IPS-15b (cell line): Measurements from ENCODE around the gene GNA15.
"Not testable (repeated sequence)": the region's sequence is repeated elsewhere in the genome, so short reads cannot be mapped to it uniquely, and the experiment has no call there.

Experiments
- H3K27me3 ChIP-seq: one replicate; pipeline ENCODE4 v1.6.1; 2013; ENCODE audit warnings: low read length; ENCODE audit not compliant: control insufficient read depth, insufficient read depth
- H3K36me3 ChIP-seq: one replicate; pipeline ENCODE4 v1.6.1; 2013; ENCODE audit warnings: low read length; ENCODE audit not compliant: control insufficient read depth, insufficient read depth
- H3K4me1 ChIP-seq: one replicate; pipeline ENCODE4 v1.6.1; 2013; ENCODE audit warnings: mild to moderate bottlenecking, low read length; ENCODE audit not compliant: control insufficient read depth, insufficient read depth
- H3K4me3 ChIP-seq: one replicate; pipeline ENCODE4 v1.5.1; 2013; ENCODE audit warnings: low read depth, low read length
- H3K9ac ChIP-seq: one replicate; pipeline ENCODE4 v1.6.1; 2013; ENCODE audit warnings: low read depth, mild to moderate bottlenecking, low read length
- H3K9me3 ChIP-seq: one replicate; pipeline ENCODE4 v1.6.1; 2013; ENCODE audit warnings: mild to moderate bottlenecking, low read length; ENCODE audit not compliant: control insufficient read depth, insufficient read depth

The GNA15 gene, protein sequence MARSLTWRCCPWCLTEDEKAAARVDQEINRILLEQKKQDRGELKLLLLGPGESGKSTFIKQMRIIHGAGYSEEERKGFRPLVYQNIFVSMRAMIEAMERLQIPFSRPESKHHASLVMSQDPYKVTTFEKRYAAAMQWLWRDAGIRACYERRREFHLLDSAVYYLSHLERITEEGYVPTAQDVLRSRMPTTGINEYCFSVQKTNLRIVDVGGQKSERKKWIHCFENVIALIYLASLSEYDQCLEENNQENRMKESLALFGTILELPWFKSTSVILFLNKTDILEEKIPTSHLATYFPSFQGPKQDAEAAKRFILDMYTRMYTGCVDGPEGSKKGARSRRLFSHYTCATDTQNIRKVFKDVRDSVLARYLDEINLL

DNA sequence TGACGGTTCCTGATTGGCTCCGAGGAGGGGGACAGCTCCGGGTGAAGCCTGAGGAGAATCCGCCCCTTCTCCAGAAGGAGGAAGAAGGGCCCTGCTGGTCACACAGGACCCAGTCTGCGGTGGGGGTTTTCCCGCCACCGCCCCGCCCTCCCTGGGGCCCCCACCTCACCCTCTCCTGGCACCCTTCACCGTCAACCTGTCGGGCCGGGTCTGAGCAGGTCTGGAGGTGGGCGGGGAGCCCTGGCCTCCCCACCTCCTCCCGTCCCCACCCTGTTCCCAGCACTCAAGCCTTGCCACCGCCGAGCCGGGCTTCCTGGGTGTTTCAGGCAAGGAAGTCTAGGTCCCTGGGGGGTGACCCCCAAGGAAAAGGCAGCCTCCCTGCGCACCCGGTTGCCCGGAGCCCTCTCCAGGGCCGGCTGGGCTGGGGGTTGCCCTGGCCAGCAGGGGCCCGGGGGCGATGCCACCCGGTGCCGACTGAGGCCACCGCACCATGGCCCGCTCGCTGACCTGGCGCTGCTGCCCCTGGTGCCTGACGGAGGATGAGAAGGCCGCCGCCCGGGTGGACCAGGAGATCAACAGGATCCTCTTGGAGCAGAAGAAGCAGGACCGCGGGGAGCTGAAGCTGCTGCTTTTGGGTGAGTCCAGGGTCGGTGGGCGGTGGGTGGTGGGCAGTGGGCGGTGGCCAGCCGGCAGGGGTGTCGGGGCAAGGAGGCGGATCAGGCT lies at the start of gene GNA15:
Gene GNA15 (plus strand): TSS at position 73 of the 723 bp plus-strand sequence. CDS start 418 bp downstream, at position 491.
- H3K9ac ChIP-seq = no peak within 1 kb of the TSS
- H3K9me3 ChIP-seq = no peaks in the 10 kb centered on the region
- no peak within 1 kb of the TSS for H3K4me3 ChIP-seq
- no peaks in the 10 kb centered on the region for H3K36me3 ChIP-seq
- H3K27me3 ChIP-seq = no peaks in the 10 kb centered on the region
- H3K4me1 ChIP-seq = no peaks in the 10 kb centered on the region

DNA sequence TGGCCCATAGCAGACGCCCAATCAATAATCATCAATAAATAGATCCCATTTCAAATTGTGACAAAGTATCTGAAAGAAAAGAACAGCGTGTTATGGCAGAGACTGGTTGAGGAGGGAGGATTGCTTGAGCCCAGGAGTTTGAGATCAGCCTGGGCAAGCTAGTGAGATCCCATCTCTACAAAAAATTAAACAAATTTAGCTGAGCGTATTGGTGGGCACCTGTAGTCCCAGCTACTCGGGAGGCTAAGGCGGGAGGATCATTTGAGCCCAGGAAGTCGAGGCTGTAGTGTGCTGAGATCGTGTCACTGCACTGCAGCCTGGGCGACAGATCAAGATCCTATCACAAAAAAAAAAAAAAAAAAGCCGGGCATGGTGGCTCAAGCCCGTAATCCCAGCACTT lies 48.1 kb upstream of the GNA15 start:
- no peak overlapping the region for H3K4me3 ChIP-seq
- no peaks in the 10 kb centered on the region for H3K27me3 ChIP-seq
- no peak overlapping the region for H3K9ac ChIP-seq
- no peaks in the 10 kb centered on the region for H3K36me3 ChIP-seq
- H3K9me3 ChIP-seq = no peaks in the 10 kb centered on the region
- H3K4me1 ChIP-seq = no peaks in the 10 kb centered on the region

DNA sequence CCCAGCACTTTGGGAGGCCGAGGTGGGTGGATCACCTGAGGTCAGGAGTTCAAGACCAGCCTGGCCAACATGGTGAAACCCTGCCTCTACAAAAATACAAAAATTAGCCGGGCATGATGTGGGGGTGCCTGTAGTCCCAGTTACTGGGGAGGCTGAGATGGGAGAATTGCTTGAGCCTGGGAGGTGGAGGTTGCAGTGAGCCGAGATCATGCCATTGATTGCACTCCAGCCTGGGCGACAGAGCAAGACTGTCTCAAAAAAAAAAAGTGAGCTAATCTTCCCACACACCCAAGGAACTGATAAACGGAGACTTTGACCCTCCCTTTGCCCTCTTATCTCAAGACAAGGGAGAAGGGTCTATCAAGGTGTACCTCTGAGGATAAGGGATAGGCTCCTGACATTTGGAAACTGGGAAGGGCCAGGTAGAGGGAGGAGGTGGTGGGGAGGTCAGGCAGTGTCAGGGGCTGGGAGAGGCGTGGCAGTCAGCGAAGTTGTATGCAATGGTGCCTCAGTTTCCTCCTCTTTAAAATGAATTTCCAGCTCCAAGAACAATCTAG lies 46.5 kb upstream of the GNA15 start:
- H3K4me1 ChIP-seq, H3K36me3 ChIP-seq, H3K9ac ChIP-seq, H3K4me3 ChIP-seq, H3K27me3 ChIP-seq, H3K9me3 ChIP-seq: not testable (repeated sequence)

DNA sequence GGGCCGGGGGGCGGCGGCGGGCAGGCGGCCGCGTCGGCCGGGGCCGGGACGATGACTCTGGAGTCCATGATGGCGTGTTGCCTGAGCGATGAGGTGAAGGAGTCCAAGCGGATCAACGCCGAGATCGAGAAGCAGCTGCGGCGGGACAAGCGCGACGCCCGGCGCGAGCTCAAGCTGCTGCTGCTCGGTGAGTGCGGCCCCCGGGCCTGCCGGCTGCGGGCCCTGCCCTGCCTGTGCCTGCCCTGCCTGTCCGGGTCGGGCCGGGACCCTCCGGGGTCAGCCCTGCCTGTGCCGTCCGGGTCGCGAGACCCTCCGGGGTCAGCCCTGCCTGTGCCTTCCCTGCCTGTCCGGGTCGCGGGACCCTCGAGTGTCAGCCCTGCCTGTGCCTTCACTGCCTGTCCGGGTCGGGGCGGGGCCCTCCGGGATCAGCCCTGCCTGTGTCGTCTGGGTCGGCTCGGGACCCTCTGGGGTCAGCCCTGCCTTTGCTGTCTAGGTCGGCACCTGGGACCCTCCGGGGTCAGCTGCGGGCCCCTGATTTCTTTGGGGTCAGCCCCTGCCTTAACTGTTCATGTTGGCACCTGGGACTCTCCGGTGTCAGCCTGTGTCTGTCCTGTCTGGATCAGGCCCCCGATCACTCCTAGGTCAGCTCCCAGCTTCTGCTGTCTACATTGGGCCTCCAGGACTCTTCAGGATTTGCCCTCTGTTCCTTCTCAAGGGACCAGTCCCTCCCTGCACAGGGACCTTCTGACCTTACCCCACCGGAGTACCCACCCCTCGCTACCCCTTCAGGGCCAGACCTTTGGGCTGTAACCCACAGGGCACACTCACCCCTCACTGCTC lies 41.0 kb upstream of the GNA15 start:
- H3K4me1 ChIP-seq = no peaks in the 10 kb centered on the region
- H3K36me3 ChIP-seq = no peaks in the 10 kb centered on the region
- H3K4me3 ChIP-seq = peak overlapping the region; percentile 78
- peak overlapping the region; percentile 60 for H3K9ac ChIP-seq
- no peaks in the 10 kb centered on the region for H3K9me3 ChIP-seq
- no peaks in the 10 kb centered on the region for H3K27me3 ChIP-seq

DNA sequence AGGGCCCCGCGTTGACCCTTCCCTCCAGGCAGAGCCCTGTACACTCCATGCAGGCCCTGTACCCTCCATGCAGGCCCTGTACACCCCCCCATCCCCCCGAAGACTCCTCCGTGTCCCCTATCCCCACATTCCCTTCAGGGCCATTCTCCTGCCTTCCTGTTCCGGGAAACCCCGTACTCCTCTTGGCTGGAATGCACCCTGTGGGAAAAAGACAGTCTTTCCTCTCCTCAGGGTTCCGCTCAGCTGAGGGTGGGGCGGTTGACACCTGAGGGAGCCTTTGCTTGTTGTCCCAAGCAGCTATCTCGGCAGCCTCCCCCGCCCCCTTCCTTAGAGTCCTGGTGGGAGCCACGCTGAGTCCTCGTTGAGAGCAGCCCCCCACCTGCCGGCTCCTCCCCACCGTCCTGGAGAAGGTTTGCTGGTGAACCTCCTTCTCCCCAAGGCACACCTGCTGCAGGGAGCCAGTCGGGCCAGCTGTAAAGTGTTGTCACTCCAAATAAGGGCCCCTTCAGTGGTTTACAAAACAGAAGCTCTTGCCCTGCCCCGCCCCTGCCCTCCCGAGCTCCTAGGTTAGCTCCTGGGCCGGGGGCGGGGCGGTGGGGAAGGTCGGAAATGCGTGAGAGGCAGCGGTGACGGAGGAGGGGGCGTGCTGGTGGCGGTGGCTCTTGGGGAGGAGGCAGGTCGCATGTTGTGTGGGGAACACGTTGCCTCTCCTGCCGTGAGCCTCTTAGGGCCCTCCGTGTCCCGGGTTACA lies 40.2 kb upstream of the GNA15 start:
- Histone ChIP-seq H3K9me3 (no peaks in the 10 kb centered on the region), H3K27me3 (no peaks in the 10 kb centered on the region), H3K4me3 (peak overlapping the region; percentile 78), H3K4me1 (no peaks in the 10 kb centered on the region), H3K36me3 (no peaks in the 10 kb centered on the region), H3K9ac (no peak overlapping the region)

DNA sequence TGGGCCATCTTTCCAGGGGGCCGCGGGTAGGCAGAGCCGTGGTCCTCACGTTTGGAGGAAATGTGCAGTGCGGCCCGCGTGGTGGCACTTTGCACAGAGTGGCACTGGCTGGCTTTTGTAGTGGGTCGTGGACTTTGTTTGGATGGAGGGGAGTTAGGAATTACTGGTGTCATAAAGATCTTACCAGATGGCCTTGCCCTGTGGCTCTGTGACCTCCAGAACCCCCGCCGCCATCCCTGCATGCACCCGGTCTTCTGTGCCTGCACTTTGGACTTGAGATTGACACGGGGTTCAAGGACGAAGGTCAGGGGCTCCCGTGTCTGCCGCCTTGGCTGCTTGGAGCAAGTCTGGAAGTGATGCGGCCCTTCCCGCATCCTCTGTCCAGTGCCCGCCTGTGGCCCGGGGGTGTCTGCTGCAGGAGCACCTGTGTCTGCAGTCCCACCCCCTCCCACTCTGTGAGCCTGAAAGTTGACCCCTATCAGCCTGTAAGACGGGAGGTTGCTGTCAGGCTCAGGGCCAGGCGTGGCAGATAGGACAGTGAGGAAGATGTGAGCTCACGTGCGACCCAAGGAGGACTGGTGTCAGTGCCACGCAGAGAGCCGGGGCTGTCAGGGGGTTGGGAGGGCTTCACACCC lies 39.4 kb upstream of the GNA15 start:
- Histone ChIP-seq H3K4me3 (peak overlapping the region; percentile 78), H3K4me1 (no peaks in the 10 kb centered on the region)

DNA sequence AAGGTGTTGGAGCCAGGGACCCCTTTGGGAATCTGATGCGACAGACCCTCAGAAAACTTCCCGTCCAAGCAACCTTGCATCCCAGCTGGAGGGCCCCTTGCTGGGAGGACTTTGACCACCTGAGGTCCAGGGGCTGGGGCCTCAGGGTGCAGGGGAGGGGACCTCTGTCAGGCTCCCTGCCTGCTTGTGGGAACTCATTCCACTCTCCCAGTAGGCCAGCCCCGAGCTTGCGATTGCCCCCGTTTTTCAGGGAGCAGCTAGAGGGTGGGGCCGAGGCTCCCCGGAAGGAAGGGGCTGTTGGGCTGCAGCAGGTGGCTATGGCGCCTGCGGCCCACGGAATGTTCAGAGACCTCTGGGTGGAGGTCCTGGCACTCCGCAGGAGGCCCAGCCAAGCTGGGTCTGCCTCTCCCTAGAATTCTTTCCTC lies 38.9 kb upstream of the GNA15 start:
- no peaks in the 10 kb centered on the region for H3K36me3 ChIP-seq
- H3K9me3 ChIP-seq = no peaks in the 10 kb centered on the region
- H3K27me3 ChIP-seq = no peaks in the 10 kb centered on the region
- H3K9ac ChIP-seq = peak overlapping the region; percentile 37
- no peaks in the 10 kb centered on the region for H3K4me1 ChIP-seq
- no peak overlapping the region for H3K4me3 ChIP-seq

More for the DNA sequence above, 39.4 kb upstream of the GNA15 start:
- Histone ChIP-seq H3K9me3 (no peaks in the 10 kb centered on the region), H3K27me3 (no peaks in the 10 kb centered on the region), H3K36me3 (no peaks in the 10 kb centered on the region), H3K9ac (no peak overlapping the region)

DNA sequence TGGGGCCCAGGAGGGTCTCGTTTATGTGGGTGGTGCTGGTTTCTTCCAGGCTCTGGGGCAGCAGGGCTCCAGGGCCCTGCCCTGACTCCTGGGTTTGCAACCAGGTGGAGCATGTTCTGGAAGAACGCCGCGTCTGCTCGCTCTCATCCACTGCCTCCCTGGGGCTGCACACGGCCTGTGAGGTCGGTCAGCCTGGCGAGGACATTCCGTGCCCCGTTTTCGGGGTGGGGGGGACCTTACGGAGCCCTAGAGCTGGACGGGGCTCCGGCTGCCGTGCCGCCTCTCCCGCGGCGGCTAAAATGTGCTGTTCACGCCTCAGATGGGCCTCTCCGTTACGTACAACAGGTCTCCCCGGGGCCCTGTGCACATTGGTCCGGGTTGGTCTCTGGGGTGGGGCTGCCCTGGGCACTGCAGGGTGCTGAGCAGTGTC lies 38.4 kb upstream of the GNA15 start:
- no peak overlapping the region for H3K4me3 ChIP-seq

DNA sequence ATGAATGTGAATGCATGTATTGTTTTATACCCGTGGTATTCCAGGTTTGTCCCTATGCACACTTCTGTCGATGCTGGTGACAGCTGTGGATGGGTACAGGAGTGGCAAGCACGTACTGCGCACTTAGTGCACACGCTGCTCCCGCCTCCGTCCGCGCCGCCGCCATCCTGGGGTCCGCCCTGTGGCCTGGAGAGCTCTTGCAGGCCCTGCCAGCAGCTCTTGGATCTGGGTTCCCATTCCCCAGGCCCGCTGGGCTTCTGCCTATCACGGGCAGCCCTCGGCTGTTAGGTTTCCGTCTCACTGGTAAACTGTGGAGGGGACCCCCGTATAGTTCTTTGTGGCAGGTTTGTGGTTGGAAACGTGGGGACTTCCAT lies 37.7 kb upstream of the GNA15 start:
- H3K27me3 ChIP-seq = no peaks in the 10 kb centered on the region
- H3K36me3 ChIP-seq = no peaks in the 10 kb centered on the region
- no peak overlapping the region for H3K4me3 ChIP-seq
- no peaks in the 10 kb centered on the region for H3K9me3 ChIP-seq
- no peaks in the 10 kb centered on the region for H3K4me1 ChIP-seq
- no peak overlapping the region for H3K9ac ChIP-seq

More for the DNA sequence above, 38.4 kb upstream of the GNA15 start:
- Histone ChIP-seq H3K9me3 (no peaks in the 10 kb centered on the region), H3K4me1 (no peaks in the 10 kb centered on the region), H3K27me3 (no peaks in the 10 kb centered on the region), H3K36me3 (no peaks in the 10 kb centered on the region), H3K9ac (peak overlapping the region; percentile 37)

DNA sequence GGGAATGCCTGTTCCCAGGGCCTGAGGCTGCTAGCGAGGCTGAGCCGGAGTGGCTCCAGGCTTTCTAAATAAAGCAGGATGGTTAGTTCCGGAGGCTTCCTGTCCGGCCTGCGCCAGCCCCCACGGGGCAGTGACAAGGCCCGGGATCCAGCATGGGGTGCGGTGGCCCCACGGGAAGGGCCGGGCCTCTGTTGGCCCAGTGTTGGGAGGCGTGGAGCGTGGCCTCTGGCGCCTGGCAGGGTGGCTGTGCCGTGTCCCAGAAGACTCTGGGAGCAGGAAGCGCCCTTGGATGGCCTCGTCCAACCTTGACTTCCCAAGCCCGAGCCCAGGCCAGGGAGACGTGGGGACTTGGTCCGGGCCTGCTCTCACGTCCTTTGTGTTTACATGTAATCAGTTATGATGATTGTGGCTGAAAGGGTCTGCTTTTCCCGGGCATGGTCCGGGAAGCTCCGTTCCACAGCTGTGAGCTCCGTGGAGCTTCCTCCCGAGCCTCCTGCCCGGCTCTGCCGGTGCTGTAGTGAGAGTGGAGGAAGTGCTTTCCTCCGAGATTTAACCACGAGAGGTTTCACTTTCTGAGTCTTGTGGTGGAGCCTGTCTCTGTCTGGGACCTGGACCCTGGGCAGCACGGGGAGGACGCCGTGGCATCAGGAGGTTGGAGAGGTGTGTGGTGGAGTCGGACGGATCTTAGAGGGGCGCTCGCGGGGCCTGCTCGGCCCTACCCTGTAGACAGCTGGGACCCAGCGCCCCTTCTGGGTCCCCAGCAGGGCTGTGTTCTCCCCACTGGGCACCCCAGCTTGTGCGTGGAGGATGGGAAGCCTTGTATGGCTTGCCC lies 37.1 kb upstream of the GNA15 start:
- H3K4me1 ChIP-seq = no peaks in the 10 kb centered on the region
- no peak overlapping the region for H3K4me3 ChIP-seq
- no peaks in the 10 kb centered on the region for H3K27me3 ChIP-seq
- H3K36me3 ChIP-seq = no peaks in the 10 kb centered on the region
- peak overlapping the region; percentile 37 for H3K9ac ChIP-seq
- no peaks in the 10 kb centered on the region for H3K9me3 ChIP-seq
